ENCODE data around the gene STON1. TPM values are rescaled to one million over a fixed set of nuclear protein-coding genes. Genes with fewer than 3 reads are reported as not detected.

The STON1 gene
- 2.1 and 4.6 TPM in 2 replicates for total RNA-seq

GRCh38 chr2:48530033-48530811 is at the start of gene STON1:
TSS of gene STON1 (plus strand) at chr2:48530154. CDS start at chr2:48580634, 50,480 bp downstream.

GRCh38 chr2:48617618-48618017 is 87.7 kb downstream of the STON1 start, which contains the start of gene GTF2A1L:
TSS of gene GTF2A1L (plus strand) at chr2:48617856. CDS start at chr2:48617875, 19 bp downstream.

Other genes starting within 250 kb of the STON1 start
- gene FOXN2, start 215.5 kb upstream of the STON1 start, total RNA-seq: 8.1 and 10.6 TPM in 2 replicates
- gene PPP1R21, start 89.4 kb upstream of the STON1 start, total RNA-seq: 7.7 and 10.4 TPM in 2 replicates
- 0.13 TPM in 1 of 2 replicates, not detected in the other for gene GTF2A1L, start 87.7 kb downstream of the STON1 start, total RNA-seq
- not detected in 2 replicates for gene LHCGR, start 225.6 kb downstream of the STON1 start, total RNA-seq

All from mesangial cell (primary cell).